ENCODE results near the gene PSMC3.

Gene PSMC3

DNA sequence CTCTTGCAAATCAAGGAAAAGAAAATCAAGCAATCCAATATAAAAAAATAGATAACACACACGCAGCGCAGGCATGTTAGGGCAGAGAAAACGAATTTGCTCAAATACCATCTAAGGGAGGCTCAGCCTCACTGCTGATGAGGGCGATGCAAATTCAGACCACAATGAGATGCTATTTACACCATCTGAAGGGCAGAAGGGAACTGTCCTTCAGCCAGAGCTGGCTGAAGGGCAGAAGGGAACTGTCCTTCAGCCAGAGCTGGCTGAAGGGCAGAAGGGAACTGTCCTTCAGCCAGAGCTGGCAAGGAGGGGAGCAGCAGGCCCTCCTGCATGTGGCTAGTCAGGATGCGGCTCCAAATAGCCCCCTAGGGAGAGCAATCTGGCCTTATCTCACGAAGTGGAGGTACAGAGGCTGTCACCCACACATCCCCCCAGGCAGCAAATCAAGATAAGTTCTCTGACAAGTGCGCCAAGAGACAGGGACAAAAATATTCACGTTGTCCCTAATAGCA lies 25.4 kb downstream of the PSMC3 start:
- Histone ChIP-seq H3K27me3 (no peaks in the 10 kb centered on the region), H3K9me3 (no peaks in the 10 kb centered on the region), H3K4me3 (ENCODE audit: low read depth in 1 of 2, low read length in 1 of 2) (peak overlapping the region; percentile 78 to 92), H3K4me1 (ENCODE audit: control insufficient read depth in 1 of 2, insufficient read depth in 1 of 2, low read depth in 1 of 2, low read length in 1 of 2) (peaks cover 77 to 80% of the 10 kb centered on the region in 2 experiments), H3K36me3 (no peaks in the 10 kb centered on the region), H3K27ac (peak overlapping the region; percentile 99)
- TF ChIP-seq, protein P1, sequence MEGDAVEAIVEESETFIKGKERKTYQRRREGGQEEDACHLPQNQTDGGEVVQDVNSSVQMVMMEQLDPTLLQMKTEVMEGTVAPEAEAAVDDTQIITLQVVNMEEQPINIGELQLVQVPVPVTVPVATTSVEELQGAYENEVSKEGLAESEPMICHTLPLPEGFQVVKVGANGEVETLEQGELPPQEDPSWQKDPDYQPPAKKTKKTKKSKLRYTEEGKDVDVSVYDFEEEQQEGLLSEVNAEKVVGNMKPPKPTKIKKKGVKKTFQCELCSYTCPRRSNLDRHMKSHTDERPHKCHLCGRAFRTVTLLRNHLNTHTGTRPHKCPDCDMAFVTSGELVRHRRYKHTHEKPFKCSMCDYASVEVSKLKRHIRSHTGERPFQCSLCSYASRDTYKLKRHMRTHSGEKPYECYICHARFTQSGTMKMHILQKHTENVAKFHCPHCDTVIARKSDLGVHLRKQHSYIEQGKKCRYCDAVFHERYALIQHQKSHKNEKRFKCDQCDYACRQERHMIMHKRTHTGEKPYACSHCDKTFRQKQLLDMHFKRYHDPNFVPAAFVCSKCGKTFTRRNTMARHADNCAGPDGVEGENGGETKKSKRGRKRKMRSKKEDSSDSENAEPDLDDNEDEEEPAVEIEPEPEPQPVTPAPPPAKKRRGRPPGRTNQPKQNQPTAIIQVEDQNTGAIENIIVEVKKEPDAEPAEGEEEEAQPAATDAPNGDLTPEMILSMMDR (IDR thresholded peaks at IDR 0.05), result no peak

DNA sequence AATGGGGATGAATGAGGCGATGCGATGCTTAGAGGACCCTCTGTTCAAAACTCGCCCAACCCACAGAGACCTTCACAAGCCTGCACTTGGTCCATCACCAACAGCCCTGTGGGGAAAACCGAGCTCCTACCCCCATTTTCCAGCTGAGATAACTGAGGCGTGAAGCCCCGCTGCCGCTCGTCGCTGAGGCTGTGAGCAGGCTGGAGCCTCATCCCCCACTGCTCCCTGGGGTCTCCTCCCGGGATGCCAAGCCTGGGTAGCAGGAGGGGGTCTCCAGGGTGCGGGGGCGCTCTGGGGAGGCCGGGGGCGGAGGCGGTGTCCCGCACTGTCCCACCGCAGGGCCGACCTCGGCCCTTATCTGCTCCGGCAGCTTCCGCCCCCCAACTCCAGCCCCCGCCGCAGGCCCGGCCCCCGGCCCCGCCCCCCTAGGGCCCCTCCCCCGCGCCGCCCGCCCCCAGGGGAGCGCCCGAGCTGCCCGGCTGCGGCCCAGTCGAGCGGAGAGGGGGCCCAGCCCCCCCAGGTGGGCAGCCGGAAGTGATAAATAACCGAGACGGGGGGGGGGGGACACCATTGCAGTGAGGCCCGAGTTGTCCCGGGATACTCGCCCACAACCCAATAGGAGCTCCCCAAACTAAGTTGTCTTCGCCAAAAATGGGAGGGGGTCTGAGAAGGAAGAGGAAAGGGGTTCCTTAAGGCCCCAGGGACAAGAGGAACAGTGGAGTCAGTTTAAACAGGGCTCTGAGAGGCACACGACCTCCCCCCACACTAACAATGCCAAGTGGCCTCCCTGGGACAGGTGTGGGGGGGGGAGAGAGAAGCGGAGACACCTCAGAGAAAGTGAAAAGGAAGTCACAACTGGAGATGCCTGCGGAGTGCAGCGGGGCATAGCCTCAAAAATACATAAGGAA lies 26.1 kb downstream of the PSMC3 start:
- Histone ChIP-seq H3K9me3 (no peaks in the 10 kb centered on the region), H3K4me3 (ENCODE audit: low read depth in 1 of 2, low read length in 1 of 2) (peak overlapping the region; percentile 78 to 92), H3K27ac (peak overlapping the region; percentile 99), H3K27me3 (no peaks in the 10 kb centered on the region), H3K36me3 (no peaks in the 10 kb centered on the region), H3K4me1 (ENCODE audit: control insufficient read depth in 1 of 2, insufficient read depth in 1 of 2, low read depth in 1 of 2, low read length in 1 of 2) (peaks cover 79 to 82% of the 10 kb centered on the region in 2 experiments)
- TF ChIP-seq, protein P1 (IDR thresholded peaks at IDR 0.05), result peak; percentile 24

DNA sequence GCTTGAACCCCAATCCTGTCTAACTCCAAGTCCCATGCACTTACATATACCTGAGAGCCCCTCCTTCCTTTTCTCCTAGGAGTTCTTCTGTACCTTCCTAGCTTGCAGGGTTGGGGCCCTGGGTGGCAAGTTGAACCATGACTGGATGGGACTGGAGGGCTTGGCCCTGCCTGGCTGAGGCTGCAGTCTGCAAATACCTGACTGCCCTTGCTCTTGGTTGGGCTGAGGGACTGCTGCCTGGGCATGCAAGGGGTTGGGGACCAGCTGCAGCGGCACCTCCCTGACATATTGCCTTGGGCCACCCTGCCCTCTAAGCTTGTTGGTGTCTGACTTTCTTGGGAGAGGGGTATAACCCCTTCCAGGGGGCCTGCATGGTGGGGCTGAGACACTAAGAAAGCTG lies 27.7 kb downstream of the PSMC3 start:
- TF ChIP-seq, protein P1 (IDR thresholded peaks at IDR 0.05), result no peak
- Histone ChIP-seq H3K4me3 (ENCODE audit: low read depth in 1 of 2, low read length in 1 of 2) (peak overlapping the region in 1 of 2 experiments; percentile 92), H3K36me3 (no peaks in the 10 kb centered on the region), H3K4me1 (ENCODE audit: control insufficient read depth in 1 of 2, insufficient read depth in 1 of 2, low read depth in 1 of 2, low read length in 1 of 2) (peaks cover 88 to 92% of the 10 kb centered on the region in 2 experiments), H3K27me3 (no peaks in the 10 kb centered on the region), H3K9me3 (no peaks in the 10 kb centered on the region), H3K27ac (peak overlapping the region; percentile 99)

DNA sequence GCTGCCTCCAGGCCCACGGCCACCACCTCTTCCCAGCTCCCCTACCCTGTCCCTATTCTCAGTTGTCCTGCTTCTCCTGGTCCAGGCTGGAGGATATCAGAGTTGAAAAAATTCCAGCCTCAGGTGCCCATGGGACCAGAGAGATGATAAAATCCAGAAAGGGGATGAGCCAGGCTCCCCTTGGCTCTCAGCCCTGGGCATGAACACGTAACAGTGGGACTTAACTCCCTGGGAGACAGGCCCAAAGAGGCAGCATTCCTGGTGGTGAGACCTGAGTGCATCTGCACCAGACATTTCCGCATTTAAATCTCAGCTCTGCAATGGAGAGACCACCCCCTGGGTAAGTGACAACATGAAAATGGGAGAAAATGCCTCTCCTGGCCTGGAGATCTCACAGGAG lies 28.2 kb downstream of the PSMC3 start:
- Histone ChIP-seq H3K9me3 (no peaks in the 10 kb centered on the region), H3K27me3 (no peaks in the 10 kb centered on the region), H3K36me3 (no peaks in the 10 kb centered on the region), H3K4me1 (ENCODE audit: control insufficient read depth in 1 of 2, insufficient read depth in 1 of 2, low read depth in 1 of 2, low read length in 1 of 2) (peaks cover 87 to 91% of the 10 kb centered on the region in 2 experiments), H3K27ac (peak overlapping the region; percentile 99), H3K4me3 (ENCODE audit: low read depth in 1 of 2, low read length in 1 of 2) (no peak overlapping the region)
- TF ChIP-seq, protein P1 (IDR thresholded peaks at IDR 0.05), result no peak

DNA sequence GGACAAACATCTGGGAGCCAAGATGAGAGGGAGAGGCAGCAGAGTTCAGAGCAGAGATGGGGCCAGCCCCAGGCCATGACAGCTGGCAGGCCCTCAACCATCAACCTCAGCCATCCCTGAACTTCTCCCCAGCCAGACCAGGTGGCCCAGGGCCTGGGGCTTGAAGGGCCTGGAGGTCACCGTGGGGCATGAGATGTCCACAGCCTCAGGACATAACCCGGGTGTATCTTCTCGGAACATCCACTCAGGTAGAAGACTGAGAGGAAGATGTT lies 30.3 kb downstream of the PSMC3 start:
- peak overlapping the region; percentile 99 for H3K27ac ChIP-seq

More for the DNA sequence above, 30.3 kb downstream of the PSMC3 start:
- Histone ChIP-seq H3K9me3 (no peaks in the 10 kb centered on the region), H3K36me3 (no peaks in the 10 kb centered on the region), H3K27me3 (no peaks in the 10 kb centered on the region), H3K4me1 (ENCODE audit: control insufficient read depth in 1 of 2, insufficient read depth in 1 of 2, low read depth in 1 of 2, low read length in 1 of 2) (peaks cover 91 to 93% of the 10 kb centered on the region in 2 experiments), H3K4me3 (ENCODE audit: low read depth in 1 of 2, low read length in 1 of 2) (peak overlapping the region; percentile 78 to 92)
- TF ChIP-seq, protein P1 (IDR thresholded peaks at IDR 0.05), result no peak
